ENCODE measurements around the gene HCST.

DNA sequence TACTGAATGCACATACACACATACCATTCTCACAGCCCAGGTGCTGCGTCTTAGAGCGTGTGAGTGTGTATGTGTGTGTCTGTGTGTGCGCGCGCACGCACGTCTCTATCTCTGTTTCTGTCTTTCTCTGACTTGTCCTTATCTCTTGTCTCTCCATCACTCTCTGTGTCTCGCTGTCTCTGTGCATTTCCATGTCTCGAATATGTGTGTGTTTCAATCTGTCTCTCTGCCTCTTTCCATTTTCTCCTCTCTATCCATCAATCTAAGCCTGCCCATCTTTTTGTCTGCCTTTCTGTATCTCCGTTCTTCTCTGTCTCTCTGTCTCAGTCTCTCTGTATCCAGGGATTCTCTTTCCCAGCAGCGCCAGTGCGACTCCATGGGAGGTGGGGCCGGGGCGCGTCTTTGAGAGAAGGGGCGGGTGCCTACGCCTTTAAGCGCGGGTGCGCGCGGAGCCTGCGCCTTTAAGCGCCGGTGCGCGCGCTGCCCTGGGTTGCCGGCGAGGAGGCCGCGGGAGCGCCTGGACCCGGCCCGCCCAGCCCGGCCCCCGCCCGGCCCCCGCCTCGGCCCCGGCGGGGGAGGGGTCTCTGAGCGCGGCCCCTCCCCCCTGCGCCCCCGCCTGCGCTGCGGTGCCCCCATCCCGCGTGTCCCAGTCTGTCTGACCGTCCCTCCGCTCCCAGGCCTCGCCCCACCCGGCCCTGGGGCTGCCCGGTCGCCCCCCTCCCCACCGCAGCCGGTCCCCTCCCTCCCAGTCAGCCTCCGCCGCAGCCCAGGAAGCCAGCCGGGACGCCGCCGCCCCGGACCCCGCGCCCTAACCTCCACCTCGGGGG lies 33.8 kb downstream of the HCST start, which contains the start of gene LRFN3:
- TF ChIP-seq, protein P1, sequence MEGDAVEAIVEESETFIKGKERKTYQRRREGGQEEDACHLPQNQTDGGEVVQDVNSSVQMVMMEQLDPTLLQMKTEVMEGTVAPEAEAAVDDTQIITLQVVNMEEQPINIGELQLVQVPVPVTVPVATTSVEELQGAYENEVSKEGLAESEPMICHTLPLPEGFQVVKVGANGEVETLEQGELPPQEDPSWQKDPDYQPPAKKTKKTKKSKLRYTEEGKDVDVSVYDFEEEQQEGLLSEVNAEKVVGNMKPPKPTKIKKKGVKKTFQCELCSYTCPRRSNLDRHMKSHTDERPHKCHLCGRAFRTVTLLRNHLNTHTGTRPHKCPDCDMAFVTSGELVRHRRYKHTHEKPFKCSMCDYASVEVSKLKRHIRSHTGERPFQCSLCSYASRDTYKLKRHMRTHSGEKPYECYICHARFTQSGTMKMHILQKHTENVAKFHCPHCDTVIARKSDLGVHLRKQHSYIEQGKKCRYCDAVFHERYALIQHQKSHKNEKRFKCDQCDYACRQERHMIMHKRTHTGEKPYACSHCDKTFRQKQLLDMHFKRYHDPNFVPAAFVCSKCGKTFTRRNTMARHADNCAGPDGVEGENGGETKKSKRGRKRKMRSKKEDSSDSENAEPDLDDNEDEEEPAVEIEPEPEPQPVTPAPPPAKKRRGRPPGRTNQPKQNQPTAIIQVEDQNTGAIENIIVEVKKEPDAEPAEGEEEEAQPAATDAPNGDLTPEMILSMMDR (conservative IDR thresholded peaks at IDR 0.05 in 1 of 2, IDR thresholded peaks at IDR 0.05 in 1 of 2; ENCODE audit: extremely low read depth in 1 of 2, insufficient read depth in 1 of 2, low read depth in 1 of 2, low read length in 2 of 2) = no peak
- no peak for TF ChIP-seq EZH2 (IDR thresholded peaks at IDR 0.05; ENCODE audit: borderline replicate concordance, low read length)

Data from mammary epithelial cell (primary cell).